Adipose tissue (tissue), 3 donors: ENCODE measurements around the gene CSNK1G1. TPM values are rescaled to one million over a fixed set of nuclear protein-coding genes. Genes with fewer than 3 reads are reported as not detected.
"Not testable (repeated sequence)": the region's sequence is repeated elsewhere in the genome, so short reads cannot be mapped to it uniquely, and the experiment has no call there.

ENCODE experiments used
- H3K27ac ChIP-seq: one replicate; pipeline ENCODE4 v1.5.1; 2013; ENCODE audit warnings: low read depth, low read length
- WGBS, 3 donors: extraction: QIAGEN DNeasy Blood & Tissue Kit; methylation state at CpG; one replicate each; pipeline ENCODE4 v1.1.7; 2013; 5-methylcytosine and 5-hydroxymethylcytosine counted together
- polyA plus RNA-seq, 3 donors: library from polyadenylated mRNA; stranded (reverse); fragments of 200-250 nt; gene quantifications; one replicate each; pipeline ENCODE4 v1.2.3, GENCODE V29; 2013
- donor health status: healthy with polysubstance abuse.
- donor health status: Bipolar disorder and iron deficiency.
- donor health status: healthy.

CSNK1G1 gene
- polyA plus RNA-seq, 3 donors = 2.3 to 4.8 (median 2.9) TPM

DNA sequence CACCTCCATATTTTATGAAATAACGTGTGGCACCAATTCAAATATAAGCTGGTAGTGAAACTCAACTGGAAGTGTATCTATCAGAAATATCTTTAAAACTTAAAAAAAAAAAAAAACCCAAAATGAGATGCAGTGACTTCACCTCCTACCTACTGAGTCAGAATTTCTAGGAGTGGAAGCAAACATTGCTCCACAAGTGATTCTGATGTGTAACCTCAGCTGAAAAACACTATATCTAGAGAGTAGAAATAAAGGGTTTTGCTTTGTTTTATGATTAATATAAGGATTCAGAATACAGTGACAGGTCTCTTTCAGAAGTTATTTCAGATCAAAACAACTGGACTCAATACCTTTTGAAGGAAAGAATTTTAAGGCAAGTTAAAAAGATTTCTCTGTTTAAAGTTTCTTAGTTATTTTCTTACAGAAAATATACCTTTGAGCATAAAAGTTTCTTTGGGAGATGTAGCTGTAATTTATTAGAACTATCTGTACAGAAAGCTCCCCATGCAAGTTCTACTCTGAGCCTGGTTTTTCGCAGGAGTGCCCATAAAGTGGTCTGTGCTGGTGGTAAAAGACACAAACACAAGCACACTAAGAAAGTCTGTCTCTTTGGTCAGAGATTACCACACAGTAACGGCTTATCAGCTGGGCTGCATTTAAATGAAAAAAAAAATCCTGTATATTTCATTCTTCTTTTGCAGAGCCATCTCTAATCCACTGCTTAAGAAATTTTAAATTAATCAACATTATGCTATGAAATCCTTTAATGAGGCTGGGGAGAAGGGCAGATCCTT, 133.2 kb downstream of the CSNK1G1 start:
- 76 to 89% (median 78%) methylated on average over 3 of the region's 3 CpGs for whole genome bisulfite sequencing, 3 donors
- H3K27ac ChIP-seq = no peak overlapping the region

GRCh38 chr15:64221911-64222310, 134.1 kb downstream of the CSNK1G1 start:
- H3K27ac ChIP-seq = not testable (repeated sequence)
- 73 to 100% (median 100%) methylated on average over 1 of the region's 1 CpG for WGBS, 3 donors

DNA sequence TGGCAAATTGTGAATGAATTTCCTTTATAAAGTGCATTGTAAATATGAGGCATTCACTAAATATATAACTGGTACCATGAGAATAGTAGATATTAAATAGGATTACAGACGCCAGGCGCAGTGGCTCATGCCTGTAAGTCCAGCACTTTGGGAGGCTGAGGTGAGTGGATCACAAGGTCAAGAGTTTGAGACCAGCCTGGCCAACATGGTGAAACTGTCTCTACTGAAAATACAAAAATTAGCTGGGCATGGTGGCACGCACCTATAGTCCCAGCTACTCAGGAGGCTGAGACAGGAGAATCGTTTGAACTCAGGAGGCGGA, 138.6 kb downstream of the CSNK1G1 start:
- not testable (repeated sequence) for H3K27ac ChIP-seq
- 91 to 92% (median 92%) methylated on average over 5 of the region's 5 CpGs for whole genome bisulfite sequencing, 3 donors

- WGBS, 3 donors = 29 to 60% (median 50%) methylated on average over 2 of the region's 2 CpGs
These were observed 139.1 kb downstream of the CSNK1G1 start for GRCh38 chr15:64216730-64217428.

GRCh38 chr15:64216196-64216595, 139.8 kb downstream of the CSNK1G1 start:
- whole genome bisulfite sequencing, 3 donors = 74 to 85% (median 80%) methylated on average over 3 of the region's 3 CpGs
- H3K27ac ChIP-seq = no peak overlapping the region

More at GRCh38 chr15:64216730-64217428, 139.1 kb downstream of the CSNK1G1 start:
- H3K27ac ChIP-seq = no peak overlapping the region

DNA sequence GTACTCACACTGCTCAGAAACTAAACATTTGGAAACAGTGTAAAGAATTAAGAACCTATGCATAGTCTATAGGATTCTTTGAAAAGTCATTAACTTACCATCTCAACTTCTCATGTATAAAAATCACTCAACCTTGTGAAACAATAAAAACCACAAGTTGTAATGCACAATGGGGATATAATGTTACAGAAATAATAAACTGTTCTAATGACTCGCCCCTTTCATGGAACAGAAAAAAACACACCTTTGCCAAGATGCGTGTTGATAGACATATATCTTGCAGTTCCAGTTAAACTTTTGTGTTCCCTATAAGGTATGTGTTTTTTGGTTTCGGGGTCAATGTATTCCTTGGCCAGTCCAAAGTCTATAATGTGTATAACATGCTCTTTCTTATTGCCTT, 142.3 kb downstream of the CSNK1G1 start:
- WGBS, 3 donors = 91 to 94% (median 92%) methylated on average over 3 of the region's 3 CpGs
- no peak overlapping the region for H3K27ac ChIP-seq

- H3K27ac ChIP-seq = no peak overlapping the region
- 94 to 99% (median 97%) methylated on average over 2 of the region's 2 CpGs for WGBS, 3 donors
These were observed 144.3 kb downstream of the CSNK1G1 start for GRCh38 chr15:64211696-64212095.

DNA sequence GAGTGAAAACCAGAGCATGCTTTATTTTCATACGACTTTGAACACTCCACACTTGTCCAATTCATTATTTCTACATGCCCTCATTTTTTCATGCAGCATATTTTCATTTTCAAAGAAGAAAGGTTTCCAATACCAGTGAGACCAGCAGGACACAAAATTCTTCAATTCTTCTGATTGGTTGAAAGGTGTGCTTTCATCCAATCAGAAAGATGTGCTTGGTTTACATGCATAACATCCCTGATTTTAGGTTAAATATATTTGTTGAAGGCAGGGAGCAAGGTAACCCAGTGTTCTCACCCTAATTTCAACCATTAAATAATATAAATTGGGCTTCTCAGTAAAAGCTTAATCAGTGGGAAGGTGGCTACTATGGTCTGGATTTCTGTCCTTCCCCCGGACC, 145.6 kb downstream of the CSNK1G1 start:
- H3K27ac ChIP-seq = no peak overlapping the region
- 65 to 82% (median 78%) methylated on average over 2 of the region's 2 CpGs for WGBS, 3 donors

DNA sequence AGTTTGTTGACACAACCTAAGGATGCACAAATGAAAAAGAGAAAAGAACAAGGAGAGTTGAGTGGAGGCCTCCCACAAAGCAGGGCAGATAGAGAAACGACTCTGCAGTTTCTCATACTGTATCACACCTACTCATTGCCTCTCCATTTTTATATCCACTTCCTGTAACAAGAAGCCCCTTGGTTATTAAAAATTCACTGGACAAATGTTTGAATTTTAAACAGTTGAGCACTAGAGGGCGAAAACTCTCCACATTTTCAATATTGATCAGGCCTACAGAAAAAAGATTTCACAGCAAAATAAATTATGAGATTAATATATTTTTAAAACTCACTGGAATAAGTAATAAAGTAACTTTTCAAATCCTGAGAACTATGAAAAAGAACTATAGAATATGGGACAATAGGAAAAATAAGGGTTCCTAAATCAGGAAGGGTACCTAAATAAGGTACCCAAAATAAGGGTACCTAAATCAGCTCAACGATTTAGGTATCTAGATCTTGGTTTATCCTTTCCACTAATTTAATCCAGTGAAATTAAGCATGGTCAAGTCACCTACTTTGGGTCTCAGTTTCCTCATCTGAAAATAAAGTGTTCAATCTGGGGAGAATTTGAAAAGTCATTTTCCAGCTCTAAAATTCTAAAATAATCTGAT, 146.2 kb downstream of the CSNK1G1 start:
- 39 to 50% (median 47%) methylated on average over 3 of the region's 3 CpGs for WGBS, 3 donors
- no peak overlapping the region for H3K27ac ChIP-seq

- no peak overlapping the region for H3K27ac ChIP-seq
These were observed 150.8 kb downstream of the CSNK1G1 start for GRCh38 chr15:64205202-64205601.

- no peak overlapping the region for H3K27ac ChIP-seq
- 60 to 76% (median 71%) methylated on average over 1 of the region's 1 CpG for WGBS, 3 donors
These were observed 158.5 kb downstream of the CSNK1G1 start for GRCh38 chr15:64197425-64197824.

GRCh38 chr15:64193971-64194370, 162.0 kb downstream of the CSNK1G1 start:
- 89 to 92% (median 90%) methylated on average over 6 of the region's 6 CpGs for WGBS, 3 donors
- no peak overlapping the region for H3K27ac ChIP-seq

DNA sequence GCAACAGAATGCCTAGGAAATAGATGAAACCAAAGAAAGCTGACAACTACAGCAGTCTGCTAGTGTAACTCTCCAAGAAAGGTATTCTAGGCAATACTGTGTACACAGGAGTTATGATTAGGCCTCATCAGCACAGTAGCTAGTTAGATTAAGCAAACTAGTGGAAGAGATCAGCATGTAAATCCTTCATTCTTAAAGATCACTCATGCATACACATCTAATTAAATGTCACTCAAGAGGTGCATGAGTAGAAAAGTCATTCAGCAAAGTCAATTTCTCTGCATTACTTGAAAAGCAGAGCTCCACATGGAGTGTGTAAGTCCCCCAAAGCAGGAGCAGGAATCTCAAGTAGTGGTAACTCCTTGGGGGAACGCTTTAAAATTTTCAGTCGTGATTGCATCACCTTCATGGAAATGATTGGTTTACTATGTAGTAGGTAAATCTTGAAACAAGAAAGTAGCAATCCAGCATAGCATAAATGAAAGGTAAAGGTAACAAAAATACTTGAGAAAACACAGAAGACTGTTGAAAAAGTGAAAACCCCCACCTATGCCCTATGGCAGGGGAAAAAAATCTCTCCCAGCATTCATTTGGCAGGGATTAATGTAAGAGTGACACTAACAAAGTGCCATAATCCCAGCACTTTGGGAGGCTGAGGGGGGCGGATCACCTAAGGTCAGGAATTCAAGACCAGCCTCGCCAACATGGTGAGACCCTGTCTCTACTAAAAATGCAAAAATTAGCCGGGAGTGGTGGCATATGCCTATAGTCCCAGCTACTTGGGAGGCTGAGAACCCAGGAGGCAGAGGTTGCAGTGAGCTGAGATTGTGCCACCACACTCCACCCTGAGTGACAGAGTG, 163.8 kb downstream of the CSNK1G1 start:
- H3K27ac ChIP-seq = no peak overlapping the region
- 95 to 96% (median 95%) methylated on average over 5 of the region's 5 CpGs for WGBS, 3 donors

DNA sequence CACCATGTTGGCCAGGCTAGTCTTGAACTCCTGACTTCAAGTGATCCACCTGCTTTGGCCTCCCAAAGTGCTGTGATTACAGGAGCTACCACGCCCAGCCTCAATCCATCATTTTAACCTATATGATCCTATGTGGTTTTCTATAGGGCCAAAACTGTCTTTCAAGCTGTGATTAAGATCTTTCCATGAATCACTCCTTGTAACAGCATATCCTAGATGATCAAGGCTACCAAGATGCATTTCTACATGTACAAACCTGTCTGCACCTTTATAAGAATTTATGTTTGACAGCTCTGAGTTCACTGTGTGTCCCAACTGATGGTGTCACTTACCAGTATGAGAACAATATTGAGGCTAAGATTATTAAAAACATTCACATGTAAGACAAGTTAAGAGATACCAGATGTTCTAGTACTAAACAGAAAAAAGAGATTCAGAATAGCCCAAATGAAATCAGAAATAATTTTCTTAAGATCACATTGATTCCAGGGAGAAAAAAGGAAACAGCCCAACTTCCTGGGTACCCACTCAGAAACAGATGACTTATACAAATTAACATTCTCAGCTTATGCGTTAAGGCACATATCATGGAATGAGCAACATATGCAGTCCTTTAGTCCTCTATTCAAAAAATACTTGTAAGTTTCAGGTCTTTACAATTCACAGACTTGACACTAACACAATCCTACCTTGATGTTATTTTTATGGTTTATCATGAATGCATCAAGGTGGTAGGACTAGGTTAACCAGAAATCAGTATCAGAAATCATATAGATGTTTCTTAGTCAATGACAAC, 168.4 kb downstream of the CSNK1G1 start:
- WGBS, 3 donors = 86 to 89% (median 89%) methylated on average over 2 of the region's 2 CpGs
- no peak overlapping the region for H3K27ac ChIP-seq

GRCh38 chr15:64185146-64185911, 170.6 kb downstream of the CSNK1G1 start:
- WGBS, 3 donors = 84 to 87% (median 87%) methylated on average over 9 of the region's 9 CpGs
- H3K27ac ChIP-seq = no peak overlapping the region

DNA sequence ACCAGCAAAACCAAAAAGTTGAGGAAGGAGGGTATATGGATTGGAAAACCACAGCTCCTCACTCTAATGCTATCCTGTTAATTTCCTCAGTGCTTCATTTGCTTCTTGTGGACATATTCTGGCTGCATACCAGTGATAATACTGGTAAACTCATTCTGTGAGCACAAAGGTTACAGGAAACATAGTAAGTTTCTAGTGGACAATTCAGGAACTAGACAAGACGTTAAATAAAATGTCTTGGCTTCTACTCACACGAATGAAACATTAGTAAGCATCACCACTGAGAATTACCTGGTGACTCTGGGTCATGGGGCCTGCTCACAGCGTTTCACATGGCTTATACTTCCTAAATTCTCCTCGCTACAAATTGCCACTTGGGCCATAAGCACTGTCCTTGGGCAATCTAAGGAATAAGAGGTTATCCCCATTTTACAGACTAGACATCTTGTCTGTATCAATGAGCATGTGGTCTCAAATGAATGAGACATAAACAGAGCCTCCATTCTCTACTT, 173.1 kb downstream of the CSNK1G1 start:
- no peak overlapping the region for H3K27ac ChIP-seq
- WGBS, 3 donors = 70 to 88% (median 80%) methylated on average over 4 of the region's 4 CpGs

- 63 to 84% (median 75%) methylated on average over 8 of the region's 8 CpGs for WGBS, 3 donors
- no peak overlapping the region for H3K27ac ChIP-seq
These were observed 175.6 kb downstream of the CSNK1G1 start for GRCh38 chr15:64180235-64180824.
